SHP77 treated with DMSO at 0.1 percent for 48 hours (cell line): ENCODE results near the gene IKZF5.
A peak's percentile ranks its signal among the peaks of the same experiment; 100 is the strongest.

Experiments used
- DNase-seq: peaks from one replicate; lab custom pipeline; 2025; lab: John Stamatoyannopoulos, UW

The IKZF5 gene, protein sequence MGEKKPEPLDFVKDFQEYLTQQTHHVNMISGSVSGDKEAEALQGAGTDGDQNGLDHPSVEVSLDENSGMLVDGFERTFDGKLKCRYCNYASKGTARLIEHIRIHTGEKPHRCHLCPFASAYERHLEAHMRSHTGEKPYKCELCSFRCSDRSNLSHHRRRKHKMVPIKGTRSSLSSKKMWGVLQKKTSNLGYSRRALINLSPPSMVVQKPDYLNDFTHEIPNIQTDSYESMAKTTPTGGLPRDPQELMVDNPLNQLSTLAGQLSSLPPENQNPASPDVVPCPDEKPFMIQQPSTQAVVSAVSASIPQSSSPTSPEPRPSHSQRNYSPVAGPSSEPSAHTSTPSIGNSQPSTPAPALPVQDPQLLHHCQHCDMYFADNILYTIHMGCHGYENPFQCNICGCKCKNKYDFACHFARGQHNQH

DNA sequence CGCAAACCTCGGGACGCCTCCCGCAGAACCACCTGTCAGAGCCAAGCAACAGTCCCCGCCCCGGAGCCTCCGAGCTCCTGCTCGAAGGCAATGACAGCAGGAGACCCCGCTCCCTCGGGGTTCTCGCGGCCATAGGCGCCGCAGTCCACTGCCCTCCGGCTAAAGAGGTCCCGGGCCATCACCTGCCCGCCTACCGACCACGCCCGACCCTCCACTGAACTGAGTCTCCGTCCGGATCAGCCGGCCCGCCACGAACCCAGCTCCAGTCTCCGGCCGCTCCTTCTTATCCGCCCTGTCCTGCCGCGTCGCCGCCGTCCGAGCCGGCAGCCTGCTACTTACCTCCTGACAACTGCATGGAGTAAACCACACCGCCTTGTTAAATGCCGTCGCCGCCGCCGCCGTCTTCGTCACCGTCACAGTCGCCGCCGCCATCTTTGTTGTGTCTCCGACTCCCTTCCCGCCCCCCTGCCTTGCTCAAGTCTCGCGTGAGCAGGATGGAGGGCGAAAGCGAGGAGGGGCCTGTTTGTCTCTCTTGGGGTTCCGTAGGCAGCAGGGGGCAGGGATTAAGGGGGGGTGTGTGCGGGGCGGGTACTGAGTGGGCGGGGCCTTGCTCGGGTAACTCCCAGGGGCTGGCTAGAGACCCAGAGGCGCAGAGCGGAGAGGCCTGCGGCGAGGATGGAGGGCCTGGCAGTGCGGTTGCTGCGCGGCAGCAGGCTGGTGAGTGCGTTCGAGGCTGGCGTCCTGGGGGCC is at the start of gene IKZF5, which contains the start of gene ACADSB:
Gene IKZF5 (minus strand): TSS at position 441 of the 750 bp plus-strand sequence. CDS start 10,170 bp downstream, outside the sequence.
Gene ACADSB (plus strand): TSS at position 652 of the 750 bp plus-strand sequence. CDS start 24 bp downstream, at position 676.
- DNase-seq: peak; percentile 56

DNA sequence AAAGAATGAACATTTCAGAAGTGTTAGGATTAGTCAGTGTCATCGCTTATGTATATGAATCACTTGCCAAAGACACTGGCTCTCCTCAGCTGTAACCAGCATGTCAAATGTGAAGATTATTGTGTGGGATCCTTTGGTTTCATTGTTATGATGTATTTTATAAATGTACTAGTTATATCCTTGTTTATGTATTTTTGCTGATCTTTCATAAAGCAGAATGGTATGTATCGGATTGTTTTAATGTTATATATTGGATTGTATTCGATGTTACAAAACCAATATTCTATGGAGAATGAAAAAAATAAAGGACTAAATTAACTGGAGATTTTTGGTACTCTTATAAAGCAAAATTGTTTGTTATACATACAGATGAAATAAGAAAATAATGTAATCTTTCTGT is 49.4 kb upstream of the IKZF5 start:
- no peak for DNase-seq

DNA sequence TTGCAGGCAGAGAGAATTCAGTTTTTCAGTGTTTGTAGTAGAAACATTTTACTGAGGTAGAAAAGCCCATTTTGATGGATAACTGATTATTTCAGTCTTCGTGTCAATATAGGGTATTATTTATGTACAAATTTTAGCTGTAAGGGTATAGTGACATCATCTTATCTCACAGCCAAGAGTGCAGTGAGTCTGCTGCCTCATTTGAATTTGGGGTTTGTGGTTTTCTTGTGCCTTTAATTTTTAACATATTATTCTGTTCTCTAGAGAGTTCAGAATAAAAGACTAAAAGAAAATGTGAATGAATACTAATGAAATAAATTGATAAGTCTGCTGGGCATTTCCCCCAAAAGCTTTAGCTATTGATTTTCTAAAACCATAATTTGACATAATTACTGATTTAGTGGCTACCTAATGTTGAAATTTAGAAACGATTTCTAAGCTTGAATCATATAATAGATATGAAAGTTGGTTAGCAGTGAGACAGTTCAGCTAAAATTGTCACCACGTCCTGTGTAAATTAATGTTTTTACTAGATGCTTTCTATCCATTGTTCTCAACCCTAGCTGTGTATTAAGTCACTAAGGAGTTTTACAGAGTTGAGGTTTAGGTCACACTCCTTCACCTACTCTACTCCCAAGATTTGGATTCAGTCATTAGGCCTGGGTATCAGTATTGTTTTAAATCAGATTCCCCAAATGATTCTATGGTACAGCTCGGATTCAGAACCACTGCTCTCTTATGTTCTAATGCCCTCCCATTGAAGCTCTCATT is 37.6 kb upstream of the IKZF5 start:
- no peak for DNase-seq

DNA sequence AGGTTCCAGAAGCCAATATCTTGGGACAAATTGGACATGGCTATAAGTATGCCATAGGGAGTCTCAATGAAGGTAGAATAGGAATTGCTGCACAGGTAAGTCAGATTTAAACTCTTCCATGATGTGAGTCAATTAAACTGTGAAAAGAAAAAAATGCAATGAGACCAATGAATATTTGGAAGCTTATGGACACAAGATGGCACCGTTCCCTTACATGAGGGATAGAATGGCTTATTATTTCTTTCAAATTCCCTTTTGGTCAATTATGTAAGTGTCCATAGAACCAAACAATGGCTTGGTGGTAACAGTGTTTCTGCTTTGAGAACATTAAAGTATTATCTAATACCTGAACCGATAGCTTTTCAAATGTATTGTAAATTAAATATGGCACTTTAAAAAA is 35.8 kb upstream of the IKZF5 start:
- no peak for DNase-seq

DNA sequence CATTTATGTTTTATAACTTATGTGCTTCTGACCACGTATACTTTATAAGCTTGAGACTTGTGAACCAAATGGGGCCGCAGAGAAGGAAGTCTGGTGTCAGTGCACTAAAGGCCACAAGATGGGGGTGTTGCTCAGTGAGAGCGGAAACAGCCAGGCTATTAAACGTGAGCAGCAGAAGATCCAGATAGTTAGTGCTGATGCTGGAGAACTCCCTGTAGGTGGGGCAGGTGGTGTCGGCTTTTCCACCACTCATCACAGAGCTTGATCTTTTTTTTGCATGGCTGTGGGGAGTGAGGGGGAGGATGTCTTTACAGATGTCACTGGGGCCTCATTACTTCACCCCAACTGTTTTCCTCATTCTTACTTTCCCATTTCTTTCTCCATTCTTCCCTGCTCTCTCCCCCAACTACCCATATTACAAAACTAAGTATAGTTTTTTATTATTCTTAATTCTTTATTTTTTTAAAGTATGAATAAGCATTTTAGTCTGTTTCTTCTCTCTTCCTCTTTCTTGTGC is 34.9 kb upstream of the IKZF5 start:
- DNase-seq: peak; percentile 7

DNA sequence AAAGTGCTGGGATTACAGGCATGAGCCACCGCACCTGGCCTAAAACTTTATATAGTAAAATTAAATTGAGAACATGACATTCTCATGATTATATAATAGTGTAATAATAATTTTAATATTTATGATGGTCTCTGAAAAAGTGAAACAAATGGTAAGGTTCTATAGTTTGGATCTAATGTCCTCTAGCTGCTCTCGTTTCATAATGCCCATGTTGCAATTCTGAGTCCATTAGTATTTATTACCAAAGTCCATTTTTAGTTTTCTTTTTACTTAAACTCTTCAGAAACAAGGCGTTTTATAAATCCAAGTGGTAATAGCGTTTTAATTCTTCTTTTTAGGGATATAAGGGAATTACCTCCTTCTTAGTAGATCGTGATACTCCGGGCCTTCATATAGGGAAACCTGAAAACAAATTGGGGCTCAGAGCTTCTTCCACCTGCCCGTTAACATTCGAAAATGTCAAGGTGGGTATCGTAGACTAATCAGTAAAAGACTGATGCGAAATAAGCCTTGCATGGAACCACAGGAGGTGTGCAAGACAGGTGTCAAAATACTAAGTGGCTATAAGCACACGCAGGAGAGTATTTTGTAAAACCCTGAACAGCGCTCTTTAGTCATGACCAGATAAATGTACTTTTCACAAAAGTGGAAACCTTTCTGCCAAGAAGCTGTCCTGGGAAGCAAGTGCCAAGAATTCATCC is 34.3 kb upstream of the IKZF5 start:
- DNase-seq: no peak

DNA sequence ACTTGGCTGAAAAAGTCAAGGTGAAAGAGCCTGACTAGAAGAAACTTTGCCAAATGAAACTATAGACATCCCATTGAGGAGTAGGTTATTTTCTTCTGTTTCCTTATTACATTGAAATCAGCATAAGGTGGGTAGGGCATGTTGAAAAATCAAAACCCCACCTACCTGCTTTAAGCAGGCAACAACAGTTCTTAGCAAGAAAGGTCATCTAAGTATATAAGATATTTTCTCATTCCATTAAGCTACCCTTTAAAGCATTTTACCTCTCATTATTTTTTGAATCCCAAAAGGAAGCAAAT is 31.0 kb upstream of the IKZF5 start:
- DNase-seq: no peak

DNA sequence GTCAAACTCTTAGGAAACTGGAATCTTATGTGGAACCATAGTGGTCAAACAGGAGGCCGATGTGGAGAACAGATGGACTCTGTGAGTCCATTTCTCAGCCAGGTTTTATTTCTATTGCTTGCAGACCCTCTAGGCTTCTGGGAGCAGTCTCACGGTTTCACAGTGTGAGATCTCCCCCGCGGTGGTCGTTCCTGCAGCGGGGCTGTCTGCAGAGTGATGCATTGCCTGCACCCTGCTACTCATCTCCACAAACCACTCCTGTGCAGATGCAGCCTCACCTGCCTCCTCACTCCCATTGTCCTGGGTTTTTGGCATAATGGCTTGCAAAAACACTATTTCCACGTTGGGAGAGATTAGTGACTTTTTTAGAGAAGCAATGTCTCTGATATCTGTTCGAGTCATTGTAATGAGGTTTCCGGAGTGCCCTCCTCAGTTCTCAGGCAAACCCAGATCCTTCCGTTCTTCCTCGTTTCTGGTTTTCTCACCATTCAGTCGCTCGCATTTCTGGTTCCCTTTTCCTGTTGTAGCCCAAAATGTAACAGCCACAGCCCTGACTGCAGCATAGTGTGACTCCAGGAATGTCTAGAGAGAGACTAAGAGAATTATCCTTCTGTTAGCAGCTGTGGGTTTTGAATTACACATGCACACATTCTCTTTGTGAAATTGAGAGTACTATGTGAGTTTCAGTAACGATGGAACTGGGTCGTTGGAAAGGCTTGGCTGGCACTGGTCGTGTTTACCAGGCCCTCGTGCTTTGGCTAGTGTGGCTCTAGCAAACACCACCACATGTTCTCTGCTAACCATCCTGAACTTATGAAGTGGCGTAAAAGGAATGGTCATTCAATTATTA is 30.4 kb upstream of the IKZF5 start:
- DNase-seq: no peak

DNA sequence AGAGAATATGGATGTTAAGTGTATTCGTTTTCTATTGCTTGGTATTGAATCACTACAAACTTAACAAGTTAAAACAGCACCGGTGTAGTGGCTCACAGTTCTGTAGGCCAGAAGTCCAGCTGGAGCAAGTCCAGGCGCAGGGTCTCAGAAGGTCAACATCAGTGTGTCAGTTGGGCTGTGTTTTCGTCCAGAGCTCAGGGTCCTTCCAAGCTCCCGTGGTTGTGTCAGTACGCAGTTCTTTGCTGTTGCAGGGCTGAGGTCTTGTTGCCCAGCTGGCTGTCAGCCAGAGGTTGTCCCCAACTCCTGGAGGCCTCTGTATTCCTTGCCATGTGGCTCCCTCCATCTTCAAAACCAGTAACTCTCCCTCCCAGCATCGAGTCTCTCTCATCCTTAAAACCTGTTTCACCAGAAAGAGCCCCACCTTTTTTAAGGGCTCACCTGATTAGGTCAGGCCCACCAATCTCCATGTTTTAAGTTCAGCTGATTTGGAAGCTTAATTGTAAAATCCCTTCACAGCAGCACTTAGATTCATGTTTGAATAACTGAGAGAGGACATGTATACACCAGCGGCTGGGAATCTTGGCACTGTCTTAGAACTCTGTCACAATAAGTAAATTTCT is 27.0 kb upstream of the IKZF5 start:
- no peak for DNase-seq

DNA sequence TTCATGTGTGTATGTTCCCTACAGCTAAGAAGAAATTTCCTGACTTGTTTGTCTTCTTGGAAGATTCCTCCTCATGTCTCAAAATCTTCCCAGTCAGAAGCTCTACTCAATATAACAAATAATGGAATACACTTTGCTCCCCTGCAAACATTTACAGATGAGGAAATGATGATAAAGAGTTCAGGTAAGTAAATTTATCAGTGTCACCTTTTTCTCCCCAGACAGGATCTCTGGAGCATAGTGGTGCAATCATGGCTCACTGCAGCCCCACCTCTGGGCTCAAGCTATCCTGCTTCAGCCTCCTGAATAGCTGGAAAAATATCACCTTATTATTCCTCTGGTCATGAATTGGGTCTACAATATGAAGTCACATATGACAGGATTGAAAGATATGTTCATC is 25.7 kb upstream of the IKZF5 start:
- DNase-seq: no peak

DNA sequence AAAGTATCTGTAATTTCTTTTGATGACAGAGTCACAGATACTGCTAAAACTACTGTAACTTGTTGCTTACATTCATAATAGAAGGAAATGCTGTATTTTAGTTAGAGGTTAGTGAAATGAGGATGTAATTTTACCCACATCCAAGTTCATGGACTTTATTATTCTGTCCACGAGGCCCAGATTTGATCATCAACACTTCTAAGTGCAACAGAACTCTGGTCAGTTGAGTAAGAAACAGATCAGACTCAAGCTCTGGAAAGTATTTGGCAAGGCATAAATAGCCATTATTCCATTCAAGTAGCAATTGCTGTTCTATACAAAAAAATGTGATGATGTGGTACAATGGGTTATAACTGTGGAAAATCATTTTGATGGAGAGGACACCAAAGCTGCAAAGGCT is 22.5 kb upstream of the IKZF5 start:
- no peak for DNase-seq

DNA sequence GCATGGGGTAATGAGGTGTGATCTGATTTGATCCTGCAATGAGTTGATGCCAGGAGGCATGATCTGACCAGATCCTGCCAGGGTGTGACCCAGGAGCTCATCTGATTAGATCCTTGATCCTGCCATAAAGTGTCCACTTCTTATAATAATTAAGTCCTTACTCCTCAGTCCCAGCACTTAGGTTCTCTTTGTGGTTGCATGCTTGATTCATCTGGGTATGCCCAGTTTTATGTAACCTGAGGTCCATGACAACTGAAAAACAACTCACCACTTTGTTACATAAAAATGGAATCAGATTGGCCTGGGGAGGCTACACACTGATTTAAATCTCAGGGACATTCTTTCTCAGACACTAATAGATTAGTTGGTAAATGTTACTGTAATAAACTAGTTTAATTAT is 19.3 kb upstream of the IKZF5 start:
- DNase-seq: no peak

DNA sequence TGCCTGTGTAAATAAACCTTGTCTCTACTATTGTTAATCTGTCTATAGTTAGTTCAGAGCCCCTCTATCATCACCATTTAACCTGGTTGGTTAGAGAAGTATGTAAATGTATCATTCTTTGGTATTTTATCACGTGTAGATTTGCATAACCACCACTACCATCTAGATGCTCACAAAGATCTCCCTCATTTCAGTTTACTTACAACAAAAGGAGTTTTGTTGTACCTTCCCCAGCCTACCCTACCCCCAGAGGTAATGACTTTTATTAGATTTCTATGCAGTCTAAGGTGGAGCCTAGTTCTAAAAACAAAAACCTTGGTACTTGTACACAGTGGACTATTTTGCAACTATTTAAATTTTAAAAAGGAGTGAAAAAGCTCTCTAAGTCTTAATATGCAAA is 17.7 kb upstream of the IKZF5 start:
- DNase-seq: no peak

DNA sequence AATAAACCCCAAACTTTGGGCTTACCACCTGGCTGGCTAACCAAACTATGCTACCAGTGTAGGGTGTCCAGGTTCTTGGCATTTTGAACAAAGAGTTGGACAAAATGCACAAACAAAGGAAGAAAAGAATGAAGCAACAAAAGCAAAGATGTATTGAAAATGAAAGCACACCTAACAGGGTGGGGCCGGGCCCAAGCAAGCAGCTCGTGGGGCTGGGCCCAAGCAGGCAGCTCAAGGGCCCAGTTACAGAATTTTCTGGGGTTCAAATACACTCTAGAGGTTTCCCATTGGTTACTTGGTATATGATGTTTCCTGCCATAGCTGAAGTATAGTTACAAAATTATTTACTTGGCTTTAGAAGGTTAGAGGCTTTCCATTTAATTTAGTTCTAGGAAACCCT is 15.9 kb upstream of the IKZF5 start:
- no peak for DNase-seq

DNA sequence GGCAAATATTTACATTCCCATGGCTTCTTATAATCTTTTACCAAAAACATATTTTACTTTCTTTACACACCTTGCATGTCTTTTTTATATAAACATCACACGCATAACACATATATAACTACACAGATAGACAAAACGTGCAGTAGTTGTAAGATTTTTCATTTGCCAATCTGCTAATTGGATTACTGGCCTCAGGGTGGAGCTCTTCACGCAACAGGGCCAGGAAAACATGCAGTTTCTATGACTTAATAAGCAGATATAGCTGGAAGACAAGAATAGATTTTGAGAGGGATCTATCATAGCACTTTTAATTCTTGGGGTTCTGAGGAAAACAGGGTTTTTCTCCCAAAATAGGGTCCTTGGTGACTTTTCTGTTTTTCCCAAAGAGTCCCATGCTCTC is 12.9 kb upstream of the IKZF5 start:
- DNase-seq: no peak

DNA sequence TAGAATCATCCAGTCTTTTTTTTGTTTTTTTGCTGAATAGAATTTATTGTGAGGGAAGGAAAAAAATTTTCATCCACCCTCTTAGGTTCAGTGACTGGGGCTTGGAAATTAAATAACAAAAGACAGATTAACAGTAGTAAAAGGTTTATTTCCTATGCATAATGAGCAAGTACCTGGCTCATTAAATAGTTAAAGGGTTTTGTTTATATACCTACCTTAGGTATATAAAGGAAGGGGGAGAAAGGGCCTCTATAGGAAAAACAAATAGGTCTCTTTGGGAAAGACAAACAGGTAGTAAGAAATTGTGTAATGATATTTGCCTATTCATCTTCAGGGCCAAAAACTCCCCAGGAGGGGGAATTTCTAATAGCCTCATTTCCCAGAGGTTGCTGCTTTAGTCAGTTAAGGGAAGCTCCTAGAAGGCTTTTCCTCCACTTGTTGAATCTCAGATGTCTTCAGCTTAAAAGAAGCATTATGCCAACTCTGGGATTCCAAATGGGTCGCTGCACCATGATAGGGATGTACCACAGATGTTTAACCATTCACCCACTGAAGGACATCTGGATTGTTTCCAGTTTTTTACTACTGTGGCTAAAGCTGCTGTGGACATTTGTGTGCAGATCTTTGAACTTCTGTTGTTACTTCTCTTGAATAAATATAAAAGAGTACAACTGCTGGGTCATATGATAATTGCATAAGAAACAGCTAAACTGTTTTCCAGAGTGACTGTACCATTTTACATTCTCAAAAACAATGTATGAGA is 11.5 kb upstream of the IKZF5 start:
- DNase-seq: no peak

DNA sequence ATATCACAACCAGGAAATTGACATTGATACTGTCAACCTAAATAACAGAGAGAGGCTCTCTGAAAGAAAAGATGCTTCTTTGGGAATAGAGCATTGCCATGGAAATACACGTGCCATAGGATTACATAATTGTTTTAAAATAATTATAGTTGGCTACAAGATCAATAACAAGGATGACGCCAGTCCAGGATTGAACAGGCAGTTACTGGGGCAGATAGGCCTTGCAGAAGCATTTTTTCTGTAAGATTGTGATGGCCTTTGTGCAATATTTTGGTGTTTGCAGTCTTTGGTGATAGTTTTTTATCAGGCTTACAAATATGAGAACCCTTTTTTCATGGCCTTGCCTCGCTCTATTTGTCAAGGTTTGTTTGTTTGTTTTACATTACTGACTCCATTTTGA is 10.7 kb upstream of the IKZF5 start:
- no peak for DNase-seq

DNA sequence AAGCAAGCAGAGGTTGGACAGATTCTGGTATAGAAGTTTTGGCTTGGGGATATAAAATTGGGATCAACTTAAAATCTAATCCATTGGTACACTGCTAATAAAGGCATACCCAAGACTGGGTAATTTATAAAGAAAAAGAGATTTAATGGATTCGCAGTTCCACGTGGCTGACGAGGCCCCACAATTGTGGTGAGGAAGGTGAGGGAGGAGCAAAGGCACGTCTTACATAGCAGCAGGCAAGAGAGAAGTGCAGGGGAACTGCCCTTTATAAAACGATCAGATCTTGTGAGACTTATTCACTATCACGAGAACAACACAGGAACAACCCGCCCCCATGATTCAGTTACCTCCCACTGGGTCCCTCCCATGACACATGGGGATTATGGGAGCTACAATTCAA is 9.9 kb upstream of the IKZF5 start:
- DNase-seq: no peak

DNA sequence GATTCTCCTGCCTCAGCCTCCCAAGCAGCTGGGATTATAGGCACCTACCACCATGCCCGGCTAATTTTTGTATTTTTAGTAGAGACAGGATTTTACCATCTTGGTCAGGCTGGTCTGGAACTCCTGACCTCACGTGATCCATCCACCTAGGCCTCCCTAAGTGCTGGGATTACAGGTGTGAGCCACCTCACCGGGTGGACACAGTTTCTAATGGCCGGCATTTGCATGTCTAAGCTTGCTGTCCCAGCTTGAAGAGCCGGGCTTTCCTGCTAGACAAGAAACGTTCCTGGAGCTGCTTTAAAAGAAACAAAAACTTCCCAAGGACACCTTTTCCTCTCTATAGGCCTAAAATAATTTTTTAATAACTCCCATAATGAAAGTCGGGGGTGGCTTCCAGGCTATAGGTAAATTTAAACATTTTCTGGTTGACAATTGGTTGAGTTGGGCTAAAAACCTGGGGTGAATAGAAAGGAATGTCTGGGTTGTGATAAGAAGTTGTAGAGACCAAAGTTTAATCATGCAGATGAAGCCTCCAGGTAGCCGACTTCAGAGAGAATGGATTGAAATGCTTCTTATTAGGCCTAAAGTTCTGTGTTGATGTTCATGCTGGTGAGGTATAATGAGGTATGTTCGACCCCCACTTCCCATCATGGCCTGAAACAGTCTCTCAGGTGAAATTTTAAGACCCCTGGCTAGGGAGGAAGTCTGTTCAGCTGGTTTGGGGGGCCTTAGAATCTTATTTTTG is 9.0 kb upstream of the IKZF5 start:
- no peak for DNase-seq
